Measurements from ENCODE around the gene GPC5. TPM values are rescaled to one million over a fixed set of nuclear protein-coding genes. Genes with fewer than 3 reads are reported as not detected.
"Not testable (repeated sequence)": the region's sequence is repeated elsewhere in the genome, so short reads cannot be mapped to it uniquely, and the experiment has no call there.

Gene GPC5
- total RNA-seq, 2 experiments from 2014 or later, result 0.06 TPM; not detected in 1

DNA sequence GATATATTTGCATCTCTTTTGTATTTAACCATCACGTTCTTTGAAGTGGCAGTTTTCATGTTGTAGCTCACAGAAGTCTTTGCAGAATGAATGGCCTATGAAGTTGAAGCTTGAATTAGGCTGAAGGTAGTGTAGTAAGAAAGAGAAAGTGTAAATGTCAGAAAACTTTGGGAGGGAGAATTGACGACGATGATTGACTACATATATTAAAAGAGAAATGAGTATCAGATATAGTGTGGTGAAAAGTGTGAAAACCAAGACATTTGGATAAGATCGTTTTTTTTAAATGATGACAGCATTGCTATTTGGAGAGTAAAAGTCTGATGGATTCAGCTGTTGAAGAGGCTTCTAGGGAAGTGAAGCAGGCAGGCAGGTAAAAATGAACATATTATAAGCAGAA is 14.6 kb upstream of the GPC5 start:
- Mint-ChIP-seq H3K4me1 (no peaks in the 10 kb centered on the region), H3K27me3 (peaks cover 22% of the 10 kb centered on the region), H3K4me3 (no peak overlapping the region), H3K36me3 (ENCODE audit: low read depth) (no peaks in the 10 kb centered on the region), H3K9me3 (no peaks in the 10 kb centered on the region), H3K27ac (no peak overlapping the region)
- ChIA-PET POLR2A (interaction anchor here (0.6 kb wide), 1 partner anchor 59 kb away, joined by 7 read pairs; no protein-coding TSS in a partner anchor), CTCF (no interaction called here)
- DNase-seq, result no peak

- ChIA-PET CTCF (no interaction called here), POLR2A (no interaction called here)
- no peak for DNase-seq
- peaks cover 29% of the 10 kb centered on the region for H3K27me3 Mint-ChIP-seq
- no peak overlapping the region for H3K4me3 Mint-ChIP-seq
- no peak overlapping the region for H3K27ac Mint-ChIP-seq
- H3K9me3 Mint-ChIP-seq, result no peaks in the 10 kb centered on the region
- H3K4me1 Mint-ChIP-seq, result no peaks in the 10 kb centered on the region
- H3K36me3 Mint-ChIP-seq (ENCODE audit: low read depth), result no peaks in the 10 kb centered on the region
These were observed 13.5 kb upstream of the GPC5 start for GRCh38 chr13:91384896-91385295.

DNA sequence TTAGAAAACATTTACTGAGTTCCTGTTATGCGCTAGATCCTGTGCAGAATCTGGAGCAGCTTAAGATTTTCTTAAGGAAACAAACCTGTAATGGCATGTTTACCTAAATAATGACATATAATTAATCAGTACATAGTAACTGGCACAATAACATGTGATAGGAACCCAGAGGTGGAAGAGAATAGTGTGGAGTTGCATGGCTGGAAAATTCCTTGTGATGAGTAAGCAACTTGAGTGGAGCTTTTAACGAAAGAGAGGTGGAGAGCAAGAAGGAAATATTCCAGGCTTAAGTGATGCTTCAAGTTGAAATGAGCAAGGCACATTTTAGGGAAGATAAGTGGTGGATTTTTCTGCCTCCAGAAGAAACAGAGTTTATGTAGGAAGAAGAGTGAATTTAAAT is 9.2 kb upstream of the GPC5 start:
- no peaks in the 10 kb centered on the region for H3K9me3 Mint-ChIP-seq
- H3K4me1 Mint-ChIP-seq, result no peaks in the 10 kb centered on the region
- DNase-seq, result no peak
- ChIA-PET POLR2A (no interaction called here), CTCF (no interaction called here)
- peaks cover 42% of the 10 kb centered on the region for H3K27me3 Mint-ChIP-seq
- no peaks in the 10 kb centered on the region for H3K36me3 Mint-ChIP-seq (ENCODE audit: low read depth)
- no peak overlapping the region for H3K4me3 Mint-ChIP-seq
- no peak overlapping the region for H3K27ac Mint-ChIP-seq

DNA sequence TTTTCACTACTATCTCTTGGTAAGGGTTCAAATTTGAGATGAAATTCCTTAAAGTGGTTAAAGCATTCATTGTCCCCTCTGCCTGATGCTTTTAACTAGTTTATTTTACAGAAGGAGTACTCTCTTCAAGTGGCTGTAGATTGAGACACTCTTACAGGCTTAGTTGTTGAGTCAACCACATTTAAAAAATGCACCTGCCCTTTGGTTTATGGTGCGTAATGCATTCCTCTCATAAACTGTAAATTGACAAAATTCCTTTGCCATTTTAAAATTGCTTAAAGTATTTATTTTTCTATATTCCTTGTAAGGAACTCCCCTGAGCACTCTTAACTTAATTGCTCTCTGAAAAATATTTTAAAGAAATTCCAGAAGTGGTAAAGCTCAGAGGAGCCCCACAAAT is 826 bp upstream of the GPC5 start:
- no peak overlapping the region for H3K4me3 Mint-ChIP-seq
- POLR2A ChIA-PET, result no interaction called here

GRCh38 chr13:91399189-91400062 is 1.0 kb downstream of the GPC5 start:
- H3K27me3 Mint-ChIP-seq, result peaks cover 69% of the 10 kb centered on the region
- peak overlapping the region; percentile 51 for H3K4me3 Mint-ChIP-seq
- no peak for DNase-seq
- H3K27ac Mint-ChIP-seq, result no peak overlapping the region
- H3K9me3 Mint-ChIP-seq, result no peaks in the 10 kb centered on the region
- no peaks in the 10 kb centered on the region for H3K36me3 Mint-ChIP-seq (ENCODE audit: low read depth)
- ChIA-PET POLR2A (no interaction called here), CTCF (no interaction called here)
- H3K4me1 Mint-ChIP-seq, result peaks cover 14% of the 10 kb centered on the region

More for the DNA sequence above, 826 bp upstream of the GPC5 start:
- Mint-ChIP-seq H3K27ac (no peak overlapping the region), H3K36me3 (ENCODE audit: low read depth) (no peaks in the 10 kb centered on the region), H3K4me1 (peaks cover 14% of the 10 kb centered on the region), H3K9me3 (no peaks in the 10 kb centered on the region), H3K27me3 (peaks cover 67% of the 10 kb centered on the region)
- no peak for DNase-seq
- CTCF ChIA-PET, result no interaction called here

- H3K27ac Mint-ChIP-seq, result no peak overlapping the region
- no peaks in the 10 kb centered on the region for H3K9me3 Mint-ChIP-seq
- H3K4me3 Mint-ChIP-seq, result peak overlapping the region; percentile 10
- H3K27me3 Mint-ChIP-seq, result peaks cover 63% of the 10 kb centered on the region
- no peaks in the 10 kb centered on the region for H3K36me3 Mint-ChIP-seq (ENCODE audit: low read depth)
- CTCF ChIA-PET, result no interaction called here
- H3K4me1 Mint-ChIP-seq, result peaks cover 14% of the 10 kb centered on the region
- no peak for DNase-seq
- POLR2A ChIA-PET, result no interaction called here
These were observed 1.6 kb downstream of the GPC5 start for GRCh38 chr13:91400063-91400399.

DNA sequence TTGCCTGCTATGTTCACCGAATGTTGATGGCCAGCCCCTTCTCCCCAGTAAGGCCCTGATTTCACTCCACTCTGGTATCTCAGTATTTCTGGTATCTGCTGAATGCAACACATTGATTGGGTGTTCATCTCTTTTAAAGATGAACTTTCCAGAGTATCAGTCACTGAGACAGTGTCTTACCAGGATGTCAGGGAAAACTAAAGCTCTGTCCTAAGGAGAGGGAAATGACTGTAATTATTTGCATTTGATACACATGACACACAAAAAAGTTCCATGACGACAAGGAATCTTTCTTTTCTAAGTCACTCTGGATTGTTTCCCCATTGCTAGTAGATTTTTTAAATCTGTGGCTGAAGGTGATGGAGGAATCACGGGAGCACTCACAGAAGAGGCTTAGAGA is 2.2 kb downstream of the GPC5 start:
- H3K4me3 Mint-ChIP-seq, result no peak overlapping the region
- ChIA-PET CTCF (no interaction called here), POLR2A (no interaction called here)
- peaks cover 14% of the 10 kb centered on the region for H3K4me1 Mint-ChIP-seq
- H3K9me3 Mint-ChIP-seq, result no peaks in the 10 kb centered on the region
- no peaks in the 10 kb centered on the region for H3K36me3 Mint-ChIP-seq (ENCODE audit: low read depth)
- H3K27ac Mint-ChIP-seq, result no peak overlapping the region
- no peak for DNase-seq
- peaks cover 62% of the 10 kb centered on the region for H3K27me3 Mint-ChIP-seq

DNA sequence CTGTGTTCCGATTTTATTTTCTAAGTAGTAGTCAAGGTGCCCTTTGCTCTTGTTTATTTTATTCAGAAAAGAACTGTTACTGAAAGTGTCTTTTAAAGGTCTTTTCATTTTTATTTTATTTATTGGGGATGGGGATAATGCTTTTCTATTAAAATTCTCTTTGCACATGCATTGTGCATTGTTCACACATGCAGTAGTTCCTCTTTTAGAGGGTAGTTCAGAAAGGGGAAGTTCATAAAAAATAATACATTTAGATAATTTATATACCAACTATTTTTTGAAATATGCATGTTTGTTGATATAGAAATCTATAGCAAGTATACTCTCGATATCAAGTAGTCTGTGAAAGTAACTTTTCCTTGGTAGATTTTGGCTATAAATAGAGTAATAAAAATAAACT is 3.5 kb downstream of the GPC5 start:
- H3K4me3 Mint-ChIP-seq, result no peak overlapping the region
- peaks cover 54% of the 10 kb centered on the region for H3K27me3 Mint-ChIP-seq
- no peaks in the 10 kb centered on the region for H3K36me3 Mint-ChIP-seq (ENCODE audit: low read depth)
- peaks cover 14% of the 10 kb centered on the region for H3K4me1 Mint-ChIP-seq
- ChIA-PET CTCF (no interaction called here), POLR2A (no interaction called here)
- H3K9me3 Mint-ChIP-seq, result no peaks in the 10 kb centered on the region
- DNase-seq, result no peak
- H3K27ac Mint-ChIP-seq, result no peak overlapping the region

- no peak overlapping the region for H3K4me3 Mint-ChIP-seq
- no peaks in the 10 kb centered on the region for H3K4me1 Mint-ChIP-seq
- H3K9me3 Mint-ChIP-seq, result no peaks in the 10 kb centered on the region
- H3K36me3 Mint-ChIP-seq (ENCODE audit: low read depth), result no peaks in the 10 kb centered on the region
- CTCF ChIA-PET, result no interaction called here
- POLR2A ChIA-PET, result no interaction called here
- no peak for DNase-seq
- H3K27ac Mint-ChIP-seq, result no peak overlapping the region
- peaks cover 44% of the 10 kb centered on the region for H3K27me3 Mint-ChIP-seq
These were observed 6.8 kb downstream of the GPC5 start for GRCh38 chr13:91405240-91405639.

DNA sequence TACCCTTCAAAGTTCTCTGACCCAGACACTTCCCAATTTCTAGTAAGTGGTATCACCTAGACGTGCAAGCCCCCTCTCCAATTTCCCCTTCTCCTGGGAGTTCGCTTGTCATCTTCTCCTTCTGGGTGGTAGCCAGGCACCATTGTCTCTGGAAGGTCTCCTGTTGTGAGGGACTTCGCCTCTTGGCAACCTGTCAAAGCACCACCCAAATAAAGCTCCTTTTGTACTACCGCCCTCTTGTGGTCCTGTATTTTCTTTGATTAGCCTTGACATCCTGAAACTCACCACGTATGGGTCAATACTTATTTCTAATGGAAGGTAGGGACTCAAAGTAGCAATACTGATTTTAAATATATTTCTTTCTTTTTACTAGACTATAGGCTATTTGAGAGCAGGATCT is 8.2 kb downstream of the GPC5 start:
- peak; percentile 52 for DNase-seq

GRCh38 chr13:91408971-91409370 is 10.6 kb downstream of the GPC5 start:
- no peak for DNase-seq
- ChIA-PET POLR2A (no interaction called here), CTCF (no interaction called here)
- no peaks in the 10 kb centered on the region for H3K4me1 Mint-ChIP-seq
- no peak overlapping the region for H3K27ac Mint-ChIP-seq
- H3K27me3 Mint-ChIP-seq, result peaks cover 16% of the 10 kb centered on the region
- no peaks in the 10 kb centered on the region for H3K36me3 Mint-ChIP-seq (ENCODE audit: low read depth)
- no peaks in the 10 kb centered on the region for H3K9me3 Mint-ChIP-seq
- H3K4me3 Mint-ChIP-seq, result no peak overlapping the region

More for the DNA sequence above, 8.2 kb downstream of the GPC5 start:
- Mint-ChIP-seq H3K36me3 (ENCODE audit: low read depth) (no peaks in the 10 kb centered on the region), H3K4me3 (no peak overlapping the region), H3K9me3 (no peaks in the 10 kb centered on the region), H3K27me3 (peaks cover 32% of the 10 kb centered on the region), H3K27ac (no peak overlapping the region), H3K4me1 (no peaks in the 10 kb centered on the region)
- ChIA-PET POLR2A (no interaction called here), CTCF (interaction anchor here (1.0 to 1.6 kb wide), 3 partner anchors 12 to 75 kb away, joined by 3 to 5 read pairs (median 3); no protein-coding TSS in a partner anchor)

DNA sequence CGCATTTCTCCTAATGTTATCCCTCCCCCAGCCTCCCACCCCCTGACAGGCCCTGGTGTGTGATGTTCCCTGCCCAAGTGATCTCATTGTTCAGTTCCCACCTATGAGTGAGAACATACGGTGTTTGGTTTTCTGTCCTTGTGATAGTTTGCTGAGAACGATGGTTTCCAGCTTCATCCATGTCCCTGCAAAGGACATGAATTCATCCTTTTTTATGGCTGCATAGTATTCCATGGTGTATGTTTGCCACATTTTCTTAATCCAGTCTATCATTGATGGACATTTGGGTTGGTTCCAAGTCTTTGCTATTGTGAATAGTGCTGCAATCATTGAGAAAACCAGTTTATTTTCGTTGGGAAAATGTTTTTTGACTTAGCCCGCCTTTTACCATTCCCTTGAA is 18.2 kb downstream of the GPC5 start:
- H3K4me3 Mint-ChIP-seq; H3K27ac Mint-ChIP-seq; POLR2A ChIA-PET; DNase-seq; H3K36me3 Mint-ChIP-seq (ENCODE audit: low read depth); H3K9me3 Mint-ChIP-seq; H3K4me1 Mint-ChIP-seq; H3K27me3 Mint-ChIP-seq; CTCF ChIA-PET: not testable (repeated sequence)

- CTCF ChIA-PET, result no interaction called here
- no peaks in the 10 kb centered on the region for H3K9me3 Mint-ChIP-seq
- H3K36me3 Mint-ChIP-seq (ENCODE audit: low read depth), result no peaks in the 10 kb centered on the region
- POLR2A ChIA-PET, result no interaction called here
- H3K4me1 Mint-ChIP-seq, result no peaks in the 10 kb centered on the region
- H3K4me3 Mint-ChIP-seq, result no peak overlapping the region
- DNase-seq, result no peak
- H3K27me3 Mint-ChIP-seq, result peaks cover 8% of the 10 kb centered on the region
- no peak overlapping the region for H3K27ac Mint-ChIP-seq
These were observed 19.4 kb downstream of the GPC5 start for GRCh38 chr13:91417660-91418325.

DNA sequence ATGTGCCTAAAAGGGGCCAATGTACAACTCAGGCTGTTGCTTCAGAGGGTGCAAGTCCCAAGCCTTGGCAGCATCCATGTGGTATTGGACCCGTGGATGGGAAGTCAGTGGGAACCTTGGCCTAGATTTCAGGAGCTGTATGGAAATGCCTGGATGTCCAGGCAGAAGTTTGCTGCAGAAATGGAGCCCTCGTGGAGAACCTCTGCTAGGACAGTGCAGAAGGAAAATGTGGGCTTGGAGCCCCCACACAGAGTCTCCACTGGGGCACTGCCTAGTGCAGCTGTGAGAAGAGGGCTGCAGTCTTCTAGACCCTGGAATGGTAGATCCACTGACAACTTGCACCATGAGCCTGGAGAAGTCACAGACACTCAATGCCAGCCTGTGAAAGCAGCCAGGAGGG is 28.5 kb downstream of the GPC5 start:
- ChIA-PET CTCF (no interaction called here), POLR2A (no interaction called here)
- no peak overlapping the region for H3K4me3 Mint-ChIP-seq
- no peak for DNase-seq
- H3K4me1 Mint-ChIP-seq, result no peaks in the 10 kb centered on the region
- H3K36me3 Mint-ChIP-seq (ENCODE audit: low read depth), result no peaks in the 10 kb centered on the region
- no peak overlapping the region for H3K27ac Mint-ChIP-seq
- peaks cover 20% of the 10 kb centered on the region for H3K9me3 Mint-ChIP-seq
- no peaks in the 10 kb centered on the region for H3K27me3 Mint-ChIP-seq
